A549 treated with RU486 at 1 μM for 4 hours (cell line): ENCODE results near the gene OXLD1. TPM values are rescaled to one million over a fixed set of nuclear protein-coding genes. Genes with fewer than 3 reads are reported as not detected.

Experiments used
- total RNA-seq: library from RNA; stranded (reverse); fragments of 200-300 nt; extraction: Qiagen RNA extraction; gene quantifications from 5 replicates; pipeline ENCODE4 v1.2.3, GENCODE V29; 2022; ENCODE audit warnings: low read depth

OXLD1 gene
- 32.0 to 70.6 TPM (median 49.9 TPM) in 5 replicates for total RNA-seq

DNA sequence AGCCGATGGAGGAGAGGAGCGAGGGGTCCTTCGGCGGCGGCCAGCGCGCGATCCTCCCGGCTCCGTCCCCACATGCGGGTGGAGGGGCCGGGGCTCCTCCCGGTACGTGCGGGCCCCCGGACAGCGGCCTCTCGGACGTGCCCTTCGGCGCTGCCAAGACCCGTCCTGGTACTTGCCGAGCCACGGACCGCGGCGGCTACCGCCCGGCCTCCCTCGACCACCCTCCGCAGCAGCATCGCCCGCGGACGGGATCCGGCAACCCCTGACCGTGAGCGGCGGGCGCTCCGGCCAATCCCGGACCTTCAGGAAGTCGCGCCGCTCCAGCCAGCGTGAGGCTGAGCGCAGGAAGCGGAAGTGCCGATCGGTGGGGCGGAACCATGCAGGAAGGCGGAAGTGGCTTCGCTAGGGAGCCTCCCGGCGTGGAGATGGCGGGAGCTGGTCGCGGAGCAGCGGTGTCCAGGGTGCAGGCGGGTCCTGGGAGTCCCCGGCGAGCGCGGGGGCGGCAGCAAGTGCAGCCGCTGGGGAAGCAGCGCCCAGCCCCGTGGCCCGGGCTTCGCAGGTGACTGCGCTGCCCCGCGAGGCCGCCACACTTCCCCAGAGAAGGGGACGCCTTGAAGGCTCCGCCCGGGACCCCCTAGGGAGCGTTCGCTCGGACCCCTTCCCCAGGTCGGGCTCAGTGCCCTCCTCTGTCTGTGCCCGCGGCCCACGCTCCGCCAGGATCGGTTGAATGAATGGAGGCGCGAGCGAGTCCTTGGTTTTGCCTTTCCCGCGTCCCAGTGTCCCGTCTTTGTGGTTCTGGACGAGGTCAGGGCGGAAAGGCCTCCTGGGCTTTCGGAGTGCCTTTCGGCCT, at the start of gene OXLD1, which contains the start of gene CCDC137:
TSS of gene OXLD1 (minus strand) at position 264 of the 850 bp plus-strand sequence. CDS start at position 236, 28 bp downstream.
TSS of gene CCDC137 (plus strand) at position 396 of the 850 bp plus-strand sequence. CDS start at position 426, 30 bp downstream.

GRCh38 chr17:81711814-81712467, 45.5 kb upstream of the OXLD1 start, which contains the start of gene SLC25A10:
SLC25A10 (plus strand) TSS chr17:81712284; CDS start chr17:81712427, 143 bp downstream.

GRCh38 chr17:81702934-81703746, 36.7 kb upstream of the OXLD1 start, which contains the start of gene MRPL12:
MRPL12 (plus strand) TSS chr17:81703367; CDS start chr17:81703502, 135 bp downstream.

GRCh38 chr17:81683584-81684441, 17.4 kb upstream of the OXLD1 start, which contains the start of the genes ARL16 and HGS:
ARL16 (minus strand) TSS chr17:81683797; CDS start chr17:81683753, 44 bp downstream.
HGS (plus strand) TSS chr17:81684011; CDS start chr17:81684067, 56 bp downstream.

DNA sequence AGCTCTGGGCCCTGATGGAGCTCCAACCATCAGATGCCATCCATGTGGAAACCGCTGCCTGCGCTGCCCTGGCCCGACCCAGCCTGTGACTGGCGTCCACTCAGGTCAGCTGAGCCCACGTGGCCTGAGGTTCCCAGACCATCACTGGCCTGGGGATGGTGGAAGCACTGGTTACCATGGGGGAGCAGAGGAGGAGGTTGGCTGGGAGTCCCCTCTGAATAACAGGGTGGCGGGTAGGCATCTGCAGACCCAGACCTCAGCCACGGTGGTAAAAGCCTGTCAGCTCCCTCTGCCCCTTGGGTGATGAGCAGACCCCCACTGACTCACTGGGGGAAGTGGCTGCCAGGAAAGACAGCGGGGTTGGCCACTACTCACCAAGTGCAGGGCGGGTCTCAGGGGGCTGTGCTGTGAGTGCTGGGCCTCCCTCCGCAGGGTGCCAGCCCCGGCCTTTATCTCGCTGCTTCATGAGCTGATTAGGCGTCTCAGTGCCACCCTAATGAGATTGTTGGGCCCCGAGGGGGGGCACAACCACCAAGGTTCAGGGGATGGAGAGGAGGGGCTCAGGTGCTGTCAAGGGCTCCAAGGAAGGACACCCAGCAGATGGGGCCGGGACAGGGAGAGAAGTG, 10.2 kb downstream of the OXLD1 start, which contains the start of gene PDE6G:
TSS of gene PDE6G (minus strand) at position 425 of the 626 bp plus-strand sequence. CDS start 3,237 bp downstream, outside the sequence.

DNA sequence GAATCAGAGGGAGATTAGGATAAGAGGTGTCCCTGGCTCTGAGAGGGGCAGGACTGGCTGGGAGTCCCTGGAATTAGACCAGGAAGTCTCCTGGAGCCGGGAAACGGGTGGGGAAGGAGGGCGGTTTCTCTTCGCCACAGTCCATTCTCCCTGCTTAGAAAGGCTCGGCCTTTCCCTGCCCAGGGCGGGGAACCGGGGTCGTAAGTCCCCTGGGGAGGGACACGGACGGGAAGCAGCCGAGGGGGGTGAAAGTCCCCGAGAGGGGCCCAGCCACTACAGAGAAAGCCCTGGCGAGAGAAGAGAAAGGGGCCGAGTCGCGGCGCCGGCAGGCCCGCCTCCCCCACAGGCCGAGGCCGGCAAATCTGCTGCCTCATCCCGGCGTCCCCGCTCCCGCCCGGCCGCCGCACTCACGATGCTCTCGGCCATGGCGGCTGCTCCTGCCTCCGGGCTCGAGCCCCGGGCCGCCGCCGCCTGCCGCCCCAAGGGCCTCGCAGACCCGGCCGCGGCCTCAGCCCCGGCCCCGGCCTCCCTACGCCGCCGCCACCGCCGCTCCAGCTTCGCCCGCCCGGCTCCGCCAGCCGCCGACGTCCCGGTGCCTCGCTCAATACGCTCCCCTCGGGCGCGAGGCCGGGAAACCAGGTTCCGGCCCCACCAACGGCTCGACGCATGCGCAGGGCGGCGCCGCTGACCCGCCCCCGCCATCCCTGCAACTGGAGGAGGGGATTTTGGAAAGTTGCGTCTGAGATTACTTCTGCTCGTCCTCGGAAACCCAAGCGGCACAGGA, 29.7 kb downstream of the OXLD1 start, which contains the start of the genes NPLOC4 and TSPAN10:
TSS of gene NPLOC4 (minus strand) at position 608 of the 784 bp plus-strand sequence. CDS start at position 426, 182 bp downstream.
TSS of gene TSPAN10 (plus strand) at position 692 of the 784 bp plus-strand sequence. CDS start 5,217 bp downstream, outside the sequence.

Other genes with a start within 250 kb of the OXLD1 start
- gene ACTG1, start 153.8 kb downstream of the OXLD1 start, total RNA-seq, result 4,390 to 6,095 TPM (median 5,374 TPM) in 5 replicates
- 0.96 to 1.6 TPM (median 1.1 TPM) in 5 replicates for gene FSCN2, start 138.2 kb downstream of the OXLD1 start, total RNA-seq
- gene FAAP100, start 114.3 kb downstream of the OXLD1 start, total RNA-seq, result 15.9 to 27.8 TPM (median 21.6 TPM) in 5 replicates
- gene NPLOC4, start 29.5 kb downstream of the OXLD1 start, total RNA-seq, result 89.8 to 106 TPM (median 97.7 TPM) in 5 replicates
- gene TSPAN10, start 29.4 kb downstream of the OXLD1 start, total RNA-seq, result 4.3 to 6.9 TPM (median 5.2 TPM) in 5 replicates
- 1.5 to 3.6 TPM (median 2.2 TPM) in 5 replicates for gene PDE6G, start 10.1 kb downstream of the OXLD1 start, total RNA-seq
- gene CCDC137, start 132 bp upstream of the OXLD1 start, total RNA-seq, result 63.9 to 73.1 TPM (median 66.7 TPM) in 5 replicates
- 46.6 to 56.2 TPM (median 49.9 TPM) in 5 replicates for gene ARL16, start 17.2 kb upstream of the OXLD1 start, total RNA-seq
- 139 to 217 TPM (median 209 TPM) in 5 replicates for gene HGS, start 17.4 kb upstream of the OXLD1 start, total RNA-seq
- gene MRPL12, start 36.8 kb upstream of the OXLD1 start, total RNA-seq, result 212 to 319 TPM (median 303 TPM) in 5 replicates
- gene SLC25A10, start 45.7 kb upstream of the OXLD1 start, total RNA-seq, result 26.9 to 48.0 TPM (median 41.1 TPM) in 5 replicates
- gene GCGR, start 137.5 kb upstream of the OXLD1 start, total RNA-seq, result 0.13 to 0.36 TPM (median 0.17 TPM) in 4 of 5 replicates, not detected in the other
- gene MCRIP1, start 166.7 kb upstream of the OXLD1 start, total RNA-seq, result 75.2 to 107 TPM (median 93.2 TPM) in 5 replicates
- gene PPP1R27, start 168.4 kb upstream of the OXLD1 start, total RNA-seq, result 0.27 to 0.61 TPM (median 0.32 TPM) in 3 of 5 replicates, not detected in the others
- gene P4HB, start 193.9 kb upstream of the OXLD1 start, total RNA-seq, result 695 to 762 TPM (median 718 TPM) in 5 replicates
- gene ARHGDIA, start 204.7 kb upstream of the OXLD1 start, total RNA-seq, result 531 to 682 TPM (median 648 TPM) in 5 replicates
- gene ALYREF, start 225.0 kb upstream of the OXLD1 start, total RNA-seq, result 176 to 263 TPM (median 250 TPM) in 5 replicates
- gene ANAPC11, start 225.1 kb upstream of the OXLD1 start, total RNA-seq, result 190 to 300 TPM (median 289 TPM) in 5 replicates
- 0.38 to 0.73 TPM (median 0.45 TPM) in 5 replicates for gene NPB, start 235.6 kb upstream of the OXLD1 start, total RNA-seq
- 11.9 to 16.6 TPM (median 14.1 TPM) in 5 replicates for gene PCYT2, start 244.8 kb upstream of the OXLD1 start, total RNA-seq